Measurements from ENCODE around the gene CENPV. TPM values are rescaled to one million over a fixed set of nuclear protein-coding genes. Genes with fewer than 3 reads are reported as not detected.

The CENPV gene
- total RNA-seq, 5 donors from 2014 or later (not counting 1 experiment from before 2014, with no cell fraction given): 12.7 to 20.0 (median 17.8) TPM

DNA sequence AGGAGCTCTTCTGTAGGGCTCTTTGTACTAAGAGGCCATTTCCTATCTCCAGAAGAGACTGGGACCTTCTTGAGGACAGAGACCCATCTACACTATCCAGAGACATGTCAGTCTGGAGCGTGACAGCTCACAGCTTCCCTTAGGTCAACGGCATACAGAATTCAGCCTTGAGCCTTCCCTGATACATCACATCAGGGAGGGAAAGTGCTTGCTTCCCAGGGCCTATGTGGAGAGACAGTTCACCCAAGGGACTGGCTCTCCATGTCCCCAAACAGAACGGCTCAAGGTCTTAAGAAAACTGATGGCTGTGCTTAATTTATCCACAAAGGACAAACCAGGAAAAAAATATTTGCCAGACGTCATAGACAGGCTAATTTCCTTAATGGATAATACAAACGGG is 7.7 kb downstream of the CENPV start:
- H3K27me3 Mint-ChIP-seq: no peaks in the 10 kb centered on the region
- H3K27ac Mint-ChIP-seq: no peak overlapping the region
- Histone ChIP-seq H3K27me3 (replicated peaks in 1 of 2; ENCODE audit: control insufficient read depth in 2 of 2, extremely low read depth in 1 of 2, insufficient read depth in 2 of 2, low read length in 1 of 2) (no peaks in the 10 kb centered on the region), H3K9me3 (no peaks in the 10 kb centered on the region), H3K27ac (ENCODE audit: low read length) (no peak overlapping the region), H3K4me3 (ENCODE audit: control insufficient read depth in 1 of 2, extremely low read depth in 1 of 2, low read length in 1 of 2) (no peak overlapping the region), H3K4me1 (ENCODE audit: control insufficient read depth in 1 of 2, extremely low read depth in 1 of 2, insufficient read depth in 2 of 2, low read length in 2 of 2) (no peaks in the 10 kb centered on the region), H3K36me3 (ENCODE audit: control insufficient read depth in 2 of 2, extremely low read depth in 1 of 2, insufficient read depth in 1 of 2, low read length in 1 of 2) (peaks cover 15 to 18% of the 10 kb centered on the region in 2 donors)
- no CpG with 5 or more reads among the region's 5 CpGs for WGBS (ENCODE audit: insufficient coverage)
- H3K4me3 Mint-ChIP-seq: no peak overlapping the region
- ATAC-seq (replicated peaks in 1 of 4) (no peak), DNase-seq (no peak)
- no peaks in the 10 kb centered on the region for H3K9me3 Mint-ChIP-seq
- POLR2A ChIA-PET: no interaction called here
- CTCF ChIA-PET: no interaction called here
- peaks cover 16% of the 10 kb centered on the region for H3K36me3 Mint-ChIP-seq
- peaks cover 0 to 4% (median 0%) of the 10 kb centered on the region in 3 donors for H3K4me1 Mint-ChIP-seq

DNA sequence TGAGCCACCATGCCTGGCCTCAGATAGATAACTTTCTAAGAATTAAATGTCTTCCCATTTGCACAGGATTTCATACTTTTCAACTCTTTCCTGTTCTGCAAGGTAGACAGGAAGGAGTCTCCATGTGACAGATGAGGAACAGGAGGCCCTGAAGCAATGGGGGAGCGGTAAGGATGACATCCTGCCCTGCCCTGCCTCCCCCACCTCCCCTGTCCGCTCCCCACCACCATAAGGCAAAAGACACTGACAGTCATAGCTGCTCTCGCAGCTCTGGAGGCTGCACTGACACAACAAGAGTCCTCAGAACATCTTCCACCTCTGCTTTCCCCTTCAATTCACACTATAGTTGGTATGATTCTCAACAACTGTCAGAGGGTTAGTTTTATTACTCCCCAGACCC is 9.7 kb downstream of the CENPV start:
- no peaks in the 10 kb centered on the region for H3K27me3 Mint-ChIP-seq
- ChIA-PET CTCF (no interaction called here), POLR2A (interaction anchor here in 1 of 2 donors (0.6 to 0.7 kb wide), 2 partner anchors 26 to 116 kb away, joined by 3 to 4 read pairs; no protein-coding TSS in a partner anchor)
- H3K4me1 Mint-ChIP-seq: no peaks in the 10 kb centered on the region
- 80% methylated on average over 1 of the region's 3 CpGs for WGBS (ENCODE audit: insufficient coverage)
- Histone ChIP-seq H3K27me3 (replicated peaks in 1 of 2; ENCODE audit: control insufficient read depth in 2 of 2, extremely low read depth in 1 of 2, insufficient read depth in 2 of 2, low read length in 1 of 2) (no peaks in the 10 kb centered on the region), H3K4me3 (ENCODE audit: control insufficient read depth in 1 of 2, extremely low read depth in 1 of 2, low read length in 1 of 2) (no peak overlapping the region), H3K27ac (ENCODE audit: low read length) (no peak overlapping the region), H3K9me3 (no peaks in the 10 kb centered on the region), H3K4me1 (ENCODE audit: control insufficient read depth in 1 of 2, extremely low read depth in 1 of 2, insufficient read depth in 2 of 2, low read length in 2 of 2) (no peaks in the 10 kb centered on the region), H3K36me3 (ENCODE audit: control insufficient read depth in 2 of 2, extremely low read depth in 1 of 2, insufficient read depth in 1 of 2, low read length in 1 of 2) (peaks cover 8 to 14% of the 10 kb centered on the region in 2 donors)
- H3K27ac Mint-ChIP-seq: no peak overlapping the region
- DNase-seq: no peak
- peaks cover 19% of the 10 kb centered on the region for H3K36me3 Mint-ChIP-seq
- H3K9me3 Mint-ChIP-seq: no peaks in the 10 kb centered on the region
- no peak for ATAC-seq (replicated peaks in 1 of 4)
- H3K4me3 Mint-ChIP-seq: peak overlapping the region in 1 of 3 donors; percentile 9

- no peak overlapping the region for H3K27ac ChIP-seq (ENCODE audit: low read length)
- ChIA-PET POLR2A (no interaction called here), CTCF (no interaction called here)
- no peaks in the 10 kb centered on the region for H3K27me3 ChIP-seq (replicated peaks in 1 of 2; ENCODE audit: control insufficient read depth in 2 of 2, extremely low read depth in 1 of 2, insufficient read depth in 2 of 2, low read length in 1 of 2)
- ATAC-seq (replicated peaks in 1 of 4): no peak
- peaks cover 8 to 14% of the 10 kb centered on the region in 2 donors for H3K36me3 ChIP-seq (ENCODE audit: control insufficient read depth in 2 of 2, extremely low read depth in 1 of 2, insufficient read depth in 1 of 2, low read length in 1 of 2)
- no peak for DNase-seq
- no peaks in the 10 kb centered on the region for H3K27me3 Mint-ChIP-seq
- no peak overlapping the region for H3K4me3 ChIP-seq (ENCODE audit: control insufficient read depth in 1 of 2, extremely low read depth in 1 of 2, low read length in 1 of 2)
- no peaks in the 10 kb centered on the region for H3K9me3 ChIP-seq
- H3K4me1 ChIP-seq (ENCODE audit: control insufficient read depth in 1 of 2, extremely low read depth in 1 of 2, insufficient read depth in 2 of 2, low read length in 2 of 2): no peaks in the 10 kb centered on the region
- H3K9me3 Mint-ChIP-seq: no peaks in the 10 kb centered on the region
- H3K4me1 Mint-ChIP-seq: no peaks in the 10 kb centered on the region
- 100% methylated on average over 4 of the region's 4 CpGs for WGBS (ENCODE audit: insufficient coverage)
- no peak overlapping the region for H3K4me3 Mint-ChIP-seq
- H3K36me3 Mint-ChIP-seq: peaks cover 19% of the 10 kb centered on the region
- no peak overlapping the region for H3K27ac Mint-ChIP-seq
Measured at GRCh38 chr17:16342979-16343378, 10.3 kb downstream of the CENPV start.

- Histone ChIP-seq H3K36me3 (ENCODE audit: control insufficient read depth in 2 of 2, extremely low read depth in 1 of 2, insufficient read depth in 1 of 2, low read length in 1 of 2) (peaks cover 8 to 10% of the 10 kb centered on the region in 2 donors), H3K27ac (ENCODE audit: low read length) (no peak overlapping the region), H3K4me3 (ENCODE audit: control insufficient read depth in 1 of 2, extremely low read depth in 1 of 2, low read length in 1 of 2) (no peak overlapping the region), H3K4me1 (ENCODE audit: control insufficient read depth in 1 of 2, extremely low read depth in 1 of 2, insufficient read depth in 2 of 2, low read length in 2 of 2) (no peaks in the 10 kb centered on the region), H3K27me3 (replicated peaks in 1 of 2; ENCODE audit: control insufficient read depth in 2 of 2, extremely low read depth in 1 of 2, insufficient read depth in 2 of 2, low read length in 1 of 2) (no peaks in the 10 kb centered on the region), H3K9me3 (no peaks in the 10 kb centered on the region)
- H3K27ac Mint-ChIP-seq: no peak overlapping the region
- peaks cover 19% of the 10 kb centered on the region for H3K36me3 Mint-ChIP-seq
- POLR2A ChIA-PET: no interaction called here
- DNase-seq (no peak), ATAC-seq (replicated peaks in 1 of 4) (no peak)
- CTCF ChIA-PET: interaction anchor here in 1 of 2 donors (0.6 kb wide), 1 partner anchor 850 kb away, joined by 3 read pairs; no protein-coding TSS in a partner anchor
- H3K9me3 Mint-ChIP-seq: no peaks in the 10 kb centered on the region
- H3K4me1 Mint-ChIP-seq: no peaks in the 10 kb centered on the region
- H3K4me3 Mint-ChIP-seq: no peak overlapping the region
- H3K27me3 Mint-ChIP-seq: no peaks in the 10 kb centered on the region
- whole genome bisulfite sequencing (ENCODE audit: insufficient coverage): no CpG with 5 or more reads among the region's 1 CpG
Measured at GRCh38 chr17:16339959-16340358, 13.3 kb downstream of the CENPV start.

DNA sequence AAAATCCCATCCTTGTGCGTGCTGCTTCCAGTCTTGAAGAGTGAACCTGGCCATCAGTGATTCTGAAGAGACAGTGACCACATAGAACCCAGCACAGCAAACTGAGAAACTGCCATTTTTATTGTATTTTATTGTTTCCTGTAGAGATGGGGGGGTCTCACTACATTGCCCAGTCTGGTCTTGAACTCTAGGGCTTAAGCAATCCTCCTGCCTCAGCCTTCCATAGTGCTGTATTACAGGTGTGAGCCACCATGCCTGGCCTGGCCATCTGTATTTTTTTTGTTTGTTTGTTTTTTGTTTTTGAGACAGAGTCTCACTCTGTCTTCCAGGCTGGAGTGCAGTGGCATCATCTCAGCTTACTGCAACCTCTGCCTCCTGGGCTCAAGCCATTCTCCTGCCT is 13.9 kb downstream of the CENPV start:
- Mint-ChIP-seq H3K27ac (no peak overlapping the region), H3K36me3 (peaks cover 19% of the 10 kb centered on the region), H3K9me3 (no peaks in the 10 kb centered on the region), H3K27me3 (no peaks in the 10 kb centered on the region), H3K4me1 (no peaks in the 10 kb centered on the region), H3K4me3 (no peak overlapping the region)
- Histone ChIP-seq H3K27ac (ENCODE audit: low read length) (no peak overlapping the region), H3K4me1 (ENCODE audit: control insufficient read depth in 1 of 2, extremely low read depth in 1 of 2, insufficient read depth in 2 of 2, low read length in 2 of 2) (no peaks in the 10 kb centered on the region), H3K27me3 (replicated peaks in 1 of 2; ENCODE audit: control insufficient read depth in 2 of 2, extremely low read depth in 1 of 2, insufficient read depth in 2 of 2, low read length in 1 of 2) (no peaks in the 10 kb centered on the region), H3K36me3 (ENCODE audit: control insufficient read depth in 2 of 2, extremely low read depth in 1 of 2, insufficient read depth in 1 of 2, low read length in 1 of 2) (peaks cover 7 to 10% of the 10 kb centered on the region in 2 donors), H3K4me3 (ENCODE audit: control insufficient read depth in 1 of 2, extremely low read depth in 1 of 2, low read length in 1 of 2) (no peak overlapping the region), H3K9me3 (no peaks in the 10 kb centered on the region)
- ATAC-seq (replicated peaks in 1 of 4) (no peak), DNase-seq (no peak)
- 100% methylated on average over 1 of the region's 1 CpG for WGBS (ENCODE audit: insufficient coverage)
- ChIA-PET CTCF (no interaction called here), POLR2A (no interaction called here)

DNA sequence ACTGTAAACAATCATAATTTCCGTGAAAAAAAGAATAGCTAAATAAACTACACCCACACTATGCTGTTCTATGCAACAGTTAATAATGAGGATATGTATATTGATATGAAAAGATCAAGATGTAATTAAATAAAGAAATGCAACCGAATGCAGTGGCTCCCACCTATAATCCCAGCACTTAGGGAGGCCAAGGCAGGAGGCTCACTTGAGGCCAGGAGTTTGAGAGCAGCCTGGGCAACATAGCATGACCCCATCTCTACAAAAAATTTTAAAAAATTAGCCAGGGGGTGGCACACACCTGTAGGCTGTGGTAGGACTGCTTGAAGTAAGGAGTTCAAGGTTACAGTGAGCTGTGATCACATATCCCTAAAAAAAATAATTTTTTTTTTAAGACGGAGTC is 14.9 kb downstream of the CENPV start:
- H3K27me3 ChIP-seq (replicated peaks in 1 of 2; ENCODE audit: control insufficient read depth in 2 of 2, extremely low read depth in 1 of 2, insufficient read depth in 2 of 2, low read length in 1 of 2): no peaks in the 10 kb centered on the region
- H3K9me3 Mint-ChIP-seq: no peaks in the 10 kb centered on the region
- H3K4me3 Mint-ChIP-seq: no peak overlapping the region
- DNase-seq (no peak), ATAC-seq (replicated peaks in 1 of 4) (no peak)
- H3K4me1 ChIP-seq (ENCODE audit: control insufficient read depth in 1 of 2, extremely low read depth in 1 of 2, insufficient read depth in 2 of 2, low read length in 2 of 2): no peaks in the 10 kb centered on the region
- H3K4me3 ChIP-seq (ENCODE audit: control insufficient read depth in 1 of 2, extremely low read depth in 1 of 2, low read length in 1 of 2): no peak overlapping the region
- WGBS (ENCODE audit: insufficient coverage): no CpG with 5 or more reads among the region's 3 CpGs
- ChIA-PET POLR2A (interaction anchor here in 1 of 2 donors (0.6 kb wide), 1 partner anchor 8 kb away, joined by 3 read pairs; no protein-coding TSS in a partner anchor), CTCF (interaction anchor here (0.6 kb wide), 2 partner anchors 17 to 180 kb away, joined by 3 read pairs; no protein-coding TSS in a partner anchor)
- H3K36me3 Mint-ChIP-seq: peaks cover 13% of the 10 kb centered on the region
- peaks cover 0 to 10% of the 10 kb centered on the region in 2 donors for H3K36me3 ChIP-seq (ENCODE audit: control insufficient read depth in 2 of 2, extremely low read depth in 1 of 2, insufficient read depth in 1 of 2, low read length in 1 of 2)
- no peak overlapping the region for H3K27ac ChIP-seq (ENCODE audit: low read length)
- no peak overlapping the region for H3K27ac Mint-ChIP-seq
- no peaks in the 10 kb centered on the region for H3K4me1 Mint-ChIP-seq
- no peaks in the 10 kb centered on the region for H3K9me3 ChIP-seq
- H3K27me3 Mint-ChIP-seq: no peaks in the 10 kb centered on the region

Data from T-cell (primary cell).